HG02642 (cell line): Measurements from ENCODE around the gene PTPRK.

Experiments
- ATAC-seq: cut with Tn5 transposase; IDR thresholded peaks from one replicate; pipeline ENCODE4 v1.9.1; 2021; ENCODE audit warnings: mild to moderate bottlenecking; ENCODE audit not compliant: unreplicated experiment, poor library complexity

The PTPRK gene

GRCh38 chr6:128517124-128517523, 3.3 kb downstream of the PTPRK start:
- ATAC-seq, result no peak

- ATAC-seq, result no peak
Measured at GRCh38 chr6:128516514-128516898, 3.9 kb downstream of the PTPRK start.

GRCh38 chr6:128515550-128516513, 4.6 kb downstream of the PTPRK start:
- ATAC-seq, result no peak

- ATAC-seq, result no peak
Measured at GRCh38 chr6:128513878-128514277, 6.5 kb downstream of the PTPRK start.

GRCh38 chr6:128512296-128512695, 8.1 kb downstream of the PTPRK start:
- no peak for ATAC-seq

GRCh38 chr6:128511506-128511905, 8.9 kb downstream of the PTPRK start:
- ATAC-seq, result peak; percentile 67

- ATAC-seq, result no peak
Measured at GRCh38 chr6:128509709-128510108, 10.7 kb downstream of the PTPRK start.

- no peak for ATAC-seq
Measured at GRCh38 chr6:128508588-128509296, 11.7 kb downstream of the PTPRK start.

- no peak for ATAC-seq
Measured at GRCh38 chr6:128507337-128508310, 12.8 kb downstream of the PTPRK start.

GRCh38 chr6:128505603-128506002, 14.8 kb downstream of the PTPRK start:
- no peak for ATAC-seq

GRCh38 chr6:128504003-128504654, 16.3 kb downstream of the PTPRK start:
- no peak for ATAC-seq

GRCh38 chr6:128500749-128501600, 19.4 kb downstream of the PTPRK start:
- ATAC-seq, result no peak

GRCh38 chr6:128500014-128500413, 20.4 kb downstream of the PTPRK start:
- ATAC-seq, result no peak

GRCh38 chr6:128499079-128499731, 21.2 kb downstream of the PTPRK start:
- no peak for ATAC-seq

- no peak for ATAC-seq
Measured at GRCh38 chr6:128498234-128498633, 22.2 kb downstream of the PTPRK start.

- no peak for ATAC-seq
Measured at GRCh38 chr6:128495536-128496333, 24.7 kb downstream of the PTPRK start.

- ATAC-seq, result no peak
Measured at GRCh38 chr6:128494440-128494839, 26.0 kb downstream of the PTPRK start.

- ATAC-seq, result peak; percentile 52
Measured at GRCh38 chr6:128493877-128494276, 26.5 kb downstream of the PTPRK start.
